Esophagus squamous epithelium (tissue), 5 donors: ENCODE measurements around the gene SCN5A. TPM values are rescaled to one million over a fixed set of nuclear protein-coding genes. Genes with fewer than 3 reads are reported as not detected.

Experiments
- DNase-seq: peaks from one replicate; lab custom pipeline; 2025; lab: John Stamatoyannopoulos, UW
- H3K27ac ChIP-seq, 4 donors: fragments of 200-600 bp; sonication (generic); one replicate each; pipeline ENCODE4 v1.5.1; 2016 to 2019; ENCODE audit warnings: mild to moderate bottlenecking in 1 of 4
- H3K27me3 ChIP-seq, 4 donors: fragments of 200-600 bp; sonication (generic); 1 replicate in 3 of 4; 2 replicates in 1 of 4; pipeline versions ENCODE4 v1.5.1 to v1.6.0; 2017 to 2021; ENCODE audit warnings: antibody characterized with exemption in 1 of 4
- H3K36me3 ChIP-seq, 3 donors: fragments of 200-600 bp; sonication (generic); one replicate each; pipeline ENCODE4 v1.5.1; 2016 to 2019
- H3K4me1 ChIP-seq, 3 donors: fragments of 200-600 bp; sonication (generic); one replicate each; pipeline ENCODE4 v1.5.1; 2017 to 2019
- H3K4me3 ChIP-seq, 4 donors: fragments of 200-600 bp; sonication (generic); 1 replicate in 3 of 4; 2 replicates in 1 of 4; pipeline ENCODE4 v1.5.1; 2016 to 2019; ENCODE audit warnings: mild to moderate bottlenecking in 2 of 4, moderate library complexity in 1 of 4
- H3K9me3 ChIP-seq, 3 donors: fragments of 200-600 bp; sonication (generic); one replicate each; pipeline ENCODE4 v1.5.1; 2016 to 2019
- CTCF ChIP-seq, 6 experiments: fragments of 450-650 bp in 4 of 6; fragments of 200-600 bp in 2 of 6; sonication (generic) in 2 of 6; IDR thresholded peaks; one replicate each; pipeline ENCODE4 v1.5.1; 2016 to 2019; ENCODE audit warnings: antibody characterized with exemption in 6 of 6, mild to moderate bottlenecking in 4 of 6, moderate library complexity in 4 of 6
- POLR2A ChIP-seq, 4 donors: fragments of 450-650 bp; IDR thresholded peaks; one replicate each; pipeline ENCODE4 v1.6.1; 2017; ENCODE audit warnings: antibody characterized with exemption in 4 of 4, mild to moderate bottlenecking in 4 of 4, moderate library complexity in 3 of 4
- WGBS, 2 donors: methylation state at CpG; one replicate each; pipeline ENCODE4 v1.1.5; 2018; 5-methylcytosine and 5-hydroxymethylcytosine counted together
- intact Hi-C: fragments of 100-400 bp; cut with DNase I; formaldehyde crosslinking; loops from one replicate; pipeline ENCODE4 v1.15.0; 2022
- small RNA-seq, 4 donors: library from RNA; depleted of rRNA; stranded (forward); fragments of <200 nt; gene quantifications; one replicate each; pipeline ENCODE3, GENCODE V24; 2016
- total RNA-seq, 4 donors: library from RNA; depleted of rRNA; stranded (reverse); fragments of >200 nt; gene quantifications; one replicate each; pipeline ENCODE4 v1.1.0, GENCODE V29; 2016
- donor health status: DM: yes; HTN: yes; CAD: no.

SCN5A gene
- total RNA-seq, 4 donors from 2014 or later = 0.09 to 0.38 (median 0.18) TPM; not detected in 1

- 77 to 82% methylated on average over 2 of the region's 2 CpGs for WGBS, 2 donors
- DNase-seq = no peak
- H3K27ac ChIP-seq = no peak overlapping the region
- H3K9me3 ChIP-seq = no peaks in the 10 kb centered on the region
- intact Hi-C loops = no loop called here
- H3K36me3 ChIP-seq = peaks cover 0 to 69% (median 9%) of the 10 kb centered on the region in 3 donors
- no peak overlapping the region for H3K4me3 ChIP-seq
- TF ChIP-seq POLR2A (IDR thresholded peaks at IDR 0.05) (no peak), CTCF (IDR thresholded peaks at IDR 0.05) (no peak)
- H3K4me1 ChIP-seq = no peaks in the 10 kb centered on the region
- H3K27me3 ChIP-seq = no peaks in the 10 kb centered on the region
These were observed 142.4 kb downstream of the SCN5A start for GRCh38 chr3:38507120-38507519.

- 54 to 60% methylated on average over 2 of the region's 2 CpGs for WGBS, 2 donors
- TF ChIP-seq CTCF (IDR thresholded peaks at IDR 0.05) = no peak
- no peak for TF ChIP-seq POLR2A (IDR thresholded peaks at IDR 0.05)
- Histone ChIP-seq H3K27me3 (no peaks in the 10 kb centered on the region), H3K4me3 (no peak overlapping the region), H3K36me3 (peaks cover 0 to 54% (median 0%) of the 10 kb centered on the region in 3 donors), H3K27ac (no peak overlapping the region), H3K4me1 (peaks cover 0 to 15% (median 0%) of the 10 kb centered on the region in 3 donors), H3K9me3 (no peaks in the 10 kb centered on the region)
- intact Hi-C loops = no loop called here
- no peak for DNase-seq
These were observed 148.6 kb downstream of the SCN5A start for GRCh38 chr3:38500688-38501417.

Small RNA genes within 50 kb of the gene (small RNA-seq; reads per million reads assigned to genes)
- gene RF00019 = 0 reads per million in 4 donors

Other genes starting within 250 kb of the SCN5A start
- gene ACVR2B, start 195.8 kb downstream of the SCN5A start, total RNA-seq = 1 to 10 TPM; 1.1 to 4.0 (median 2.4) TPM
- gene EXOG, start 153.3 kb downstream of the SCN5A start, total RNA-seq = 10 to 100 TPM in 1 of 4 donors, 1 to 10 TPM in 3; 3.3 to 10.3 (median 5.3) TPM
- not detected for gene SCN10A, start 166.5 kb upstream of the SCN5A start, total RNA-seq